ENCODE measurements around the gene TSPO2. TPM values are rescaled to one million over a fixed set of nuclear protein-coding genes. Genes with fewer than 3 reads are reported as not detected.

Gene TSPO2
- total RNA-seq, 2 experiments from 2014 or later = not detected

DNA sequence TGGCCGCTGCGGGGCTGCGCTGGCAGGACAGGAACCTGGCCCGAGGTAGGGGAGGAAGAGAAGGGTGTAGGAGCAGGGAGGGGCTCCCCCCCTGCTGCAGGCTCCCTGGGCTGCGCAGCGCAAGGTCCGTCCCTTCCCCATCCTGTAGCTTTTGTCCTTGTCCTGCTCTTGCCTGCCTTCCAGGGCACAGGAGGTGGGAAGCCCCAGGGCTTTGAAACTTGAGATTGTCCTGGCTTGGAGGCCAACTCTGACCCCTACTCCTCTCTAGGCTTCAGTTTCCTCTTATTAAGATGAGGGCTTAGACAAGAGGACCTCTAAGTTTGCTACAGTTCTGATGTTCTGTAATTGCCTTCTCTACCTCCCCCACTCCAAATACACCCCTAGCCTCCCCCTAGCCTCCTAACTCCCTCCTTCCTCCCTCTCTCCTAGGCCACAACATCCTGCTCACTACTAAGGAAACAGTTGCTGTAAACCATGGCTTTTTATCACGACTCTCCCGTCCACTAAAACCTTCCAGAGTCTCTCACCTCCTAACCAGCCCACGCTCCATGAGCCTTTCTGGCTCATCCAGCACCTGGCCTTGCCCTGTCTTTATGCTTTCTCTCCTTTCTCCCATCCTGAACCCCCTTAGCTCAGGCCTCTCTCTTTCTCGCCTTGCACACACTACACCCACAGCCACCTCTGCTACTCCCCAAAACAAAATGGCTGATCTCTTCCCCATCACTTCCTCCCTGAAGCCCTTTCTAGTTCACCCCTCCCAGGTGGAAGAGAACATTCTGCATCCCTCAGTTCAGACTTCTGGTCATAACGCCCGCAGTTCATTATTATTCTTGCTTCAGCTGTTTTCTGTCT lies 13.5 kb upstream of the TSPO2 start:
- Mint-ChIP-seq H3K4me3 (peak overlapping the region; percentile 72), H3K36me3 (no peaks in the 10 kb centered on the region), H3K4me1 (ENCODE audit: low read depth) (peaks cover 17% of the 10 kb centered on the region), H3K9me3 (no peaks in the 10 kb centered on the region), H3K27ac (no peak overlapping the region), H3K27me3 (no peaks in the 10 kb centered on the region)
- DNase-seq = no peak
- intact Hi-C loops (cut with micrococcal nuclease) = no loop called here
- ChIA-PET CTCF (interaction anchor here (0.6 to 5.6 kb wide), 25 partner anchors 8 to 785 kb away, joined by 3 to 57 read pairs (median 8); partner anchors contain the start of genes APOBEC2, NFYA, OARD1 and UNC5CL), POLR2A (interaction anchor here (1.6 kb wide), 1 partner anchor 12 kb away, joined by 3 read pairs; no protein-coding TSS in a partner anchor)

DNA sequence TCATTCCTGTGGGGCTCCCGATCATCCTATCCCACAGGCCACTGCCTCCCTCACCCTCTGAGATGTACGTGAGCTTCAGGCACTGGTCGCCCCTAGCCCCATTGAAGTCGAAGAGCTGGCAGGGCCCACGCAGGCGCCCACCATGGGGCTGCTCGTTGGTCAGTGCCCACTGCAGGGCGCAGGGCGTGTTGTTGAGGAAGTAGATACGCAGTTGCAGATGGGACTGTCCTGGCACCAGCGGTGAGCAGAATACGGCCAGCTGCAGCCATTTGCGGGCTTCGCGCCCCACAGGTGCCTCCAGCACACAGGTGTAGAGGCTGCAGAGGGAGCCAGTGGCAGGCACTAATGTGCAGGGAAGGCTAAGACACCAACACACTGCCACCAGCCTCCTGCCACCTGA lies 9.4 kb upstream of the TSPO2 start:
- intact Hi-C loops (cut with micrococcal nuclease) = no loop called here

DNA sequence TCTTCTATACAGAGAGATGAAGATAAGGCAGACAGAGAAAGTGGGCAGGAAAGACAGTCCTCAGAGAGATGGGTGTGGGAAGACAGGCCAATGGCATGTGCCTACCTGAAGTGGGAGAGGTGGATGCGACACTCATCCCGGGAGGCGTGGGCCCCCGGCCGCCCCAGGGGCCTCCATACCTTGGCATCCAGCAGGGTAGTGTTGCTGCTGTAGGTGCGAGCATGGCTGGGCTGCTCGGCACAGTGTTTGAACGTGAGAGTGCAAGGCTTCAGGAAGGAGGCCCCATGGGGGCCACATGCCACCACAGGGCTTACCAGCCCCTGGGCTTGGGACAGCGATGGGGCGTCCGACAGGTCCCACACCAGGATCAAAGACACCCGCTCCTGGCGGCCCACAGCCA lies 8.5 kb upstream of the TSPO2 start:
- DNase-seq = no peak
- ChIA-PET POLR2A (no interaction called here), CTCF (no interaction called here)
- Mint-ChIP-seq H3K27me3 (no peaks in the 10 kb centered on the region), H3K36me3 (no peaks in the 10 kb centered on the region), H3K27ac (no peak overlapping the region), H3K9me3 (no peaks in the 10 kb centered on the region), H3K4me3 (no peak overlapping the region), H3K4me1 (ENCODE audit: low read depth) (peaks cover 5% of the 10 kb centered on the region)
- intact Hi-C loops (cut with micrococcal nuclease) = no loop called here

More for the DNA sequence above, 9.4 kb upstream of the TSPO2 start:
- H3K27me3 Mint-ChIP-seq = no peaks in the 10 kb centered on the region
- no peaks in the 10 kb centered on the region for H3K9me3 Mint-ChIP-seq
- CTCF ChIA-PET = no interaction called here
- peaks cover 9% of the 10 kb centered on the region for H3K4me1 Mint-ChIP-seq (ENCODE audit: low read depth)
- POLR2A ChIA-PET = no interaction called here
- H3K36me3 Mint-ChIP-seq = no peaks in the 10 kb centered on the region
- no peak for DNase-seq
- no peak overlapping the region for H3K27ac Mint-ChIP-seq
- H3K4me3 Mint-ChIP-seq = no peak overlapping the region

DNA sequence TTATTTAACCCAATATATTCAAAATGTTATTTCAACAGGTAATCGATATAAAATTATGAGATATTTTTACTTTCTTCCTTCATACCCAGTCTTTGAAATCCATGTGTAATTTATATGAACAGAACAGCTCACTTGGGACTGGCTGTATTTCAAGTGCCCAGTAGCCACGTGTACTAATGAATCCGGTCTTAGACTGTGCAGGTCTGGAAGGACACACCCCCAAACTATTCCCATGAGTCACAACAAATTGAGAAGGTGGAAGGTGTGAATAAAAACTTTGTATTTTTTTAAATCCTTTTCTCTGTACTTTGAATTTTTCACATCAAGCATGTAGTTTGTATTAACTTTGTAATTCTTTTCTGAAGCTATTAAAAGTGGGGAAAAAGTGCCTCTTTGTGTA lies 6.1 kb upstream of the TSPO2 start:
- peaks cover 3% of the 10 kb centered on the region for H3K4me1 Mint-ChIP-seq (ENCODE audit: low read depth)
- no peaks in the 10 kb centered on the region for H3K27me3 Mint-ChIP-seq
- intact Hi-C loops (cut with micrococcal nuclease) = no loop called here
- no peak overlapping the region for H3K27ac Mint-ChIP-seq
- ChIA-PET POLR2A (interaction anchor here (1.1 kb wide), 1 partner anchor 23 kb away, joined by 4 read pairs; no protein-coding TSS in a partner anchor), CTCF (interaction anchor here (0.6 to 3.0 kb wide), 5 partner anchors 8 to 255 kb away, joined by 3 to 29 read pairs (median 5); no protein-coding TSS in a partner anchor)
- no peak overlapping the region for H3K4me3 Mint-ChIP-seq
- H3K36me3 Mint-ChIP-seq = no peaks in the 10 kb centered on the region
- no peaks in the 10 kb centered on the region for H3K9me3 Mint-ChIP-seq
- DNase-seq = no peak

DNA sequence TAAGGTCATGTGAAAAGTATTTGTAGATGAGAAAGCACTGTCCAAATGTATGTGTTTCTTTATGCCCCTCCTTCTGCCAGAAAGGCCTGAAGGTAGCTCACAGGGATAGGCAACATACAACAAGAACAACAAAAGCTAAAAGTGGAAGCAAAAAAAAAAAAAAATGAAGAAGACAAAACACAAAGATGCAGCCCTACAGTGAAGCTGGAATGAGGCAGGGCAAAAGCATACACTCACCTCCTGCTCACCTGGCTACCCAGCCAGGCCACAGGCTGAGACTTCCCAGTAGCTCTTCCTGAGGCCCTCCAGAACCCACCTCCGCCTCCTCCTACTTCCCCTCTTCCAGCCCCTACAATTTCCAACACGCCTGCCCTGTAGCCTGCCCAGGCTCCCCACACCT lies 5.7 kb upstream of the TSPO2 start:
- H3K27me3 Mint-ChIP-seq = no peaks in the 10 kb centered on the region
- H3K4me1 Mint-ChIP-seq (ENCODE audit: low read depth) = peaks cover 3% of the 10 kb centered on the region

DNA sequence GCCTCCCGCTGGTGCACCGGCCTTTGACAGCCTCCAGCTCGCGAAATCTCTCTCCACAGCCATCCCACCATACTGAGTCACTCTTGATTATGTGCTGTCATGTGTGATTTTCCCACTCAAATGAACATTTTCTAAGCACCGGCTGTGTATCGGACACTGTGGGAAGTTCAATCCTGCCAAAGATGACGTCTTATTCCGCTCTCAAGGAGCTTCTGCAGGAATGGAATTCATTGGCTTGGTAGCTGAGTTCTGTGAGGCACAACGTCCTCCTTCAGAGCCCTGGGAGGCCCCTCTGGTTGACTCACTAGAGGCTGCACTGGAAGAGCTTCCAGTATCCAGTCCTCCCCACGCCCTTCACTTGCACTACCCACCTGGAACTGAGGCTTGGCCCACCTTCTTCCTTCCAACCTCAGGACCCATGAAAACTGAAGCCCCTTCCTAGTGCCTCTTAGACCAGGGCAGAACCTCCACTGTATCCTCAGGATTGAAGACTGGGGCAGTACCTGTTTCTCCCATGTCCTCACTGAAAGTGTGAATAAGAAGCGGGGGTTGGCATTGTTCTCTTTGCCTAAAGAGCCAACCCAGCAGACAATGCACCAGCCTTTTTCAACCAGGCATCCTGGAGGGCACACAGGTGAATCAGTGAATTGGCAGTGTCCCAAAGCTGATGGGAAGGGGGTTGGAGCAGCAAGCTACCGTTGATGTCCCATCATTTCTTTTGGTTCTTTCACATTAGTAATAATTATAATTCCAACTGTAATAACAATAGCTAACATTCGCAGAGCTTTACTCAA lies 5.0 kb upstream of the TSPO2 start:
- POLR2A ChIA-PET = no interaction called here
- no peak overlapping the region for H3K27ac Mint-ChIP-seq

More for the DNA sequence above, 5.7 kb upstream of the TSPO2 start:
- no peak overlapping the region for H3K27ac Mint-ChIP-seq
- no peaks in the 10 kb centered on the region for H3K9me3 Mint-ChIP-seq
- no peak for DNase-seq
- H3K36me3 Mint-ChIP-seq = no peaks in the 10 kb centered on the region
- H3K4me3 Mint-ChIP-seq = no peak overlapping the region
- ChIA-PET POLR2A (interaction anchor here (1.1 kb wide), 1 partner anchor 22 kb away, joined by 4 read pairs; no protein-coding TSS in a partner anchor), CTCF (interaction anchor here (0.6 to 3.0 kb wide), 7 partner anchors 9 to 254 kb away, joined by 3 to 29 read pairs (median 5); no protein-coding TSS in a partner anchor)
- intact Hi-C loops (cut with micrococcal nuclease) = no loop called here

DNA sequence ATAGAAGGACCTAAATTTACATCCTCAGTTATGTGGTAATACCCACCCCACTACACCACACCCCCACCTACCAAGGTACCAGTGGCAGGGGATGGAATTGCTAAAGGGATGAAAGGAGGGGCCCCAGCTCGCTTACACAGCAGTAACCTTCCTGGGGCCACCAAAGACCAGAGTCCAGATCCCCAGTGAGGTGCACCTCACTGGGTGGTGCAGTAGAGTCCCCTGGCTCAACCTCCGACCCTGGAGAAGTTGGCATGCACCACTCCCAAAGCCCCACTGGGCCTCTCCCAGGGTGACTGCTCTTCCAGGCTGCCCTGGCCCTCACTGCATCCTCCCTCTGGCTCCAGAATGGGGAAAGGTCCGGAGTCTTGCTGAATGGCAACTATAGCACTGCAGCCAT lies 4.1 kb upstream of the TSPO2 start:
- CTCF ChIA-PET = interaction anchor here (1.4 to 3.9 kb wide), 5 partner anchors 9 to 282 kb away, joined by 4 to 57 read pairs (median 14); no protein-coding TSS in a partner anchor
- intact Hi-C loops (cut with micrococcal nuclease) = no loop called here
- H3K36me3 Mint-ChIP-seq = peaks cover 4% of the 10 kb centered on the region
- H3K4me1 Mint-ChIP-seq (ENCODE audit: low read depth) = peaks cover 3% of the 10 kb centered on the region
- POLR2A ChIA-PET = no interaction called here
- no peak overlapping the region for H3K27ac Mint-ChIP-seq
- H3K4me3 Mint-ChIP-seq = no peak overlapping the region
- no peaks in the 10 kb centered on the region for H3K27me3 Mint-ChIP-seq
- DNase-seq = no peak
- H3K9me3 Mint-ChIP-seq = no peaks in the 10 kb centered on the region

More for the DNA sequence above, 5.0 kb upstream of the TSPO2 start:
- peaks cover 4% of the 10 kb centered on the region for H3K36me3 Mint-ChIP-seq
- no peaks in the 10 kb centered on the region for H3K9me3 Mint-ChIP-seq
- intact Hi-C loops (cut with micrococcal nuclease) = no loop called here
- H3K4me1 Mint-ChIP-seq (ENCODE audit: low read depth) = peaks cover 3% of the 10 kb centered on the region
- H3K4me3 Mint-ChIP-seq = no peak overlapping the region
- CTCF ChIA-PET = interaction anchor here (1.2 to 3.0 kb wide), 5 partner anchors 9 to 33 kb away, joined by 3 to 29 read pairs (median 5); no protein-coding TSS in a partner anchor
- no peaks in the 10 kb centered on the region for H3K27me3 Mint-ChIP-seq
- DNase-seq = no peak

DNA sequence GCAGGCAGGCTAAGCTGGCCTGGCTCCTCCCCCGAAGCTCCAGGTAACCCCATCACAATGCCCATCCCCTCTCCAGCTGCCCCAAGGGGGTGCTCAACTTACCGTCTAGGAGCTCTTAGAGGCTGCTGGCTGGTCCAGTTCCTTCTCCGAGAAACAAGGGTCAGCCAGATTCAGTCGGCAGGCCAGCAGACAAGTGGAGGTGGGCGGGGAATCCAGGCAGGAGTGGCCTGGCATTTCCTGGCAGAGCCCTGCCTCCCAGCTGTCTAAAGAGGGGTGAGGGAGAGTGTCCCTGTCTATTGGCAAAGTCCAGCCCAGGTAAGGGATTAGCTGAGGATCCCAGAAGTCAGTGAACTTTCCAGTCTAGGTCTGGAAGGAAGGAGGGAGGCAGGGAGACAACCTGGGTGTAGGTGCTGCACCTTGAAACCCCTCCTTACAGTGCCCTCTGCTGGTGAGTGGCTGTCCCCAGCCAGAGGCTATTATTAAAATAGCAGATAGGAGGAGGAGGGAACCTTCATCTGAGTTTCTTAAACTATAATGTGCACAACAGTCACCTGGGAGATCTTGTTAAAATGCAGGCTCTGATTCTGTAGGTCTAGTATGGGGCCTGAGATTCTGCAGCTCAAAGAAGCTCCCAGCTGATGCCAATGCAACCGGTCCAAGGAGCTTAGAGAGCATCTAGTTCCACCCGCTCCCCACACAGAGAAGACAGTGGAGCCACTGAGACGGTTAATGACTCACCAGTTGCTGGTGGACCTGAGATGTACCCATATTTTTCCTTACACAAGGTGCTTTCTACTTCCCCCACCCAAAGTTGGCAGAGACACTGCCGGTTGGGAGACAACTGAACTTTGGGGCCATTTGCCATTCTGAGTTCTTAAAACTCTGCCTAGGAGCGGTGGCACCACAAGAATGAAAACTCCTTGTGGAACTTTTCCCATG lies 2.9 kb upstream of the TSPO2 start, which contains the start of gene UNC5CL:
Gene UNC5CL, minus strand, starts transcription at position 162 of the 939 bp plus-strand sequence. CDS start 4,147 bp downstream, outside the sequence.
- Mint-ChIP-seq H3K4me1 (ENCODE audit: low read depth) (peaks cover 3% of the 10 kb centered on the region), H3K27ac (no peak within 1 kb of the TSS), H3K4me3 (no peak within 1 kb of the TSS), H3K27me3 (no peaks in the 10 kb centered on the region), H3K36me3 (peaks cover 4% of the 10 kb centered on the region), H3K9me3 (no peaks in the 10 kb centered on the region)
- ChIA-PET CTCF (interaction anchor here (0.6 to 3.9 kb wide), 17 partner anchors 10 to 281 kb away, joined by 3 to 57 read pairs (median 5); partner anchors contain the start of genes APOBEC2, NFYA and OARD1), POLR2A (no interaction called here)
- intact Hi-C loops (cut with micrococcal nuclease) = no loop called here
- peak; percentile 64 for DNase-seq

DNA sequence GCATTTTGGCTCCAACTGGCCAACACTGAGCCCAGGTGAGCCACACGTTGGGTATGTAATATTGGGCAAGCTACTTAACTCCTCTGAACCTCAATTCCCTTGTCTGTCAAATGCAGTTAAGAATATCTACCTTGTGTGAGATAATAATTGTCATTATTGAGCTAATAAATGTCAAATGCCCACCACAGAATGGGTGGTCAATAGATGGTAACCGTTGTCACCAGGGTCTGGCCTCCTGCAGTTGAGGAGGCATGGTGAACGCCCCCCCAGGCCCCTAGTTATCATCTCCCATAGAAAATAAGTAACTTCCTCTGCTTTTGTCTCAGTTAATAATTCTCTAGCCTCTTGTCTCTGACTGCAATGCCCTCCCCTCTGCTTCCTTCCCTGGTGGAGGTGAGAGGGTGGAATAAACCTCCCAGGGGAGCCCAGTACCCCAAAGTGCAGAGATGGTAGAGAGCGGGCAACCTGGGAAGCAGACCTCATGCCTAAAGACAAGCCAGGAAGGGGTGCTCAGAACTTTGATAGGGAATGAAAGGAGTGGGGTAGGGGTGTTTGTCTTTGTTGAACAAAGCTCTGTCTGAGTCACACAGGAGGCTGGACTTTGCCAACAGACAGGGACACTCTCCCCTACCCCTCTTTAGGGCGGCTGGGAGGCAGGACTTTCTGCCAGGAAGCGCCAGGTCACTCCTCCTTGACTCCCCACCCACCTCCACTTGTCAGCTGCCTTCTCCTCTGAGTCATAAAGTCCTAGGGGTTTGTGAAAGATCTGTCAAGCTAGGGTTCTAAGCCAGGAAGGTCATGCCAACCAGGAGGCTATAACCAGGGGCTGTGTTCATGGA lies 1.9 kb upstream of the TSPO2 start:
- no peak overlapping the region for H3K4me3 Mint-ChIP-seq
- CTCF ChIA-PET = interaction anchor here (0.6 to 3.9 kb wide), 14 partner anchors 9 to 280 kb away, joined by 3 to 57 read pairs (median 5); partner anchors contain the start of genes APOBEC2, NFYA and OARD1
- peaks cover 4% of the 10 kb centered on the region for H3K36me3 Mint-ChIP-seq
- peaks cover 3% of the 10 kb centered on the region for H3K4me1 Mint-ChIP-seq (ENCODE audit: low read depth)
- DNase-seq = peak; percentile 48
- intact Hi-C loops (cut with micrococcal nuclease) = no loop called here
- POLR2A ChIA-PET = interaction anchor here (0.9 kb wide), 1 partner anchor 12 kb away, joined by 3 read pairs; no protein-coding TSS in a partner anchor
- no peaks in the 10 kb centered on the region for H3K27me3 Mint-ChIP-seq
- H3K27ac Mint-ChIP-seq = no peak overlapping the region
- no peaks in the 10 kb centered on the region for H3K9me3 Mint-ChIP-seq

DNA sequence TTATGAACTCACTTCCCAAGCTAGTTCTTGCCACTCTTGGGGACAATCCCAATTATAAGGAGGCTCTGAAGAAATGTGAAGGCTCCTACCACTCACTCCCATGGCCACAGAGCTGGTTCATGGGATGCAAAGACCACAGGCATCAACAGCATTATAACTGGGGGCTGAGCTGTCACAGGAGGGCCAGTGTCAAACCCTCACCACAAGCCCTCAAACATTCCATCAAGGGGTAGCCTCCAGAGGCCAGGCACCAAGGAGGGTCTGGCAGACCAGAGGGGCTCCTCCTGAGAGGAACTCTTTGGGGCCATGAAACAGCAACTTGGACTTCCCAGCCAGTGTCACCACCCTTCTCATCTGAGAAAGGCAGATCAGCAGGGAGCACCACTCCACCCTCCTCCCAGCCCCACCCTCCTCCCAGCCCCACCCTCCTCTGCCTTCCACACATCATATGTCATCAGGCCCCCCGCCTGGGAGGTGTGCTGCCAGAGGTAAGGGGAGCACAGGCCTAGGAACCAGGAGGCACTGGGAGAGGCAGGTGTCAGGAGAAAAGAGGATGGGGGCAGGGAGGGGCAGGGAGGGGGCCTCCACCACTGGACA lies 1.2 kb upstream of the TSPO2 start:
- Mint-ChIP-seq H3K4me1 (ENCODE audit: low read depth) (peaks cover 3% of the 10 kb centered on the region), H3K9me3 (no peaks in the 10 kb centered on the region), H3K36me3 (peaks cover 4% of the 10 kb centered on the region), H3K27ac (no peak overlapping the region), H3K27me3 (no peaks in the 10 kb centered on the region), H3K4me3 (no peak overlapping the region)
- ChIA-PET CTCF (interaction anchor here (1.4 to 3.9 kb wide), 4 partner anchors 8 to 43 kb away, joined by 3 to 57 read pairs (median 10); no protein-coding TSS in a partner anchor), POLR2A (interaction anchor here (0.9 kb wide), 1 partner anchor 12 kb away, joined by 3 read pairs; no protein-coding TSS in a partner anchor)
- DNase-seq = no peak
- intact Hi-C loops (cut with micrococcal nuclease) = no loop called here
